Activated CD4-positive, alpha-beta T cell treated with anti-CD3 and anti-CD28 coated beads, Interleukin-2, Interleukin-4, amounts not matched to agents 100 ng/mL and 50 ng/mL, durations not matched to agents 16 hours and 8 hours (primary cell): ENCODE measurements around the gene AP4B1.
A peak's percentile ranks its signal among the peaks of the same experiment; 100 is the strongest.

ENCODE experiments used
- DNase-seq: peaks from one replicate; pipeline ENCODE4 v3.0.0-alpha.2; 2020; ENCODE audit warnings: low spot score

Gene AP4B1

DNA sequence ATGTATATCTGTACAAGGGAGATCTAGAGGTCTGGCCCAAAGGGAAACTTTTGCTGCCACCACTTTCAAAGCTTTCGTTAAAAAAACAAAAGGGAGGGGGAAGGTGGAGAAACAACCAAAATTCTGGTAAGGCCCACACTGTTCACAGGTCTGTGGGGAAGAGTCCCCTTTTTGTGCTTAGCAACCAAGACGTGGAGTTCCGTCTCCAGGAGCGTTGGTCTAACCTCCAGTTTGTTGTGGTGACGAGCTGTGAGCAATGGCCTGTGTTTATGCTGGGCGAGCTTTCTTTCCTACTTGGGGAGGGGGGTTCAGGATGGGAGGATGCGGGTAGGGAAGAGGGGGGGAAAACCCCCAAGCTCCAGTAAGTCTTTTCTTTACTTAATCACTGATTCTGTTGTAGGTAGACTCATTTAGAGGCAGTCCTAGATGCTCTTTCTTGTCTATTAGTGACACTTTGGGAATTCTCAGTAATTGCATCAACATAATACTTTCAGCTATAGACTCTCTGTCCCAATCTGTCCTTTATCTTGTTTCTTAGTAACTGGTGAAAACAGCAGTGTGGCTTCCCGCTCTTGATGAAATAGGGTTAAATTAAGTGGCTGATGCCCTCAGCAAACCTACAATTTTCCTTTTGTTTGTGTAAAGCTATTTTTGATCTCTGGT, 26.0 kb upstream of the AP4B1 start:
- DNase-seq, result peak; percentile 77

GRCh38 chr1:113929750-113930498, 25.3 kb upstream of the AP4B1 start:
- peak; percentile 54 for DNase-seq

DNA sequence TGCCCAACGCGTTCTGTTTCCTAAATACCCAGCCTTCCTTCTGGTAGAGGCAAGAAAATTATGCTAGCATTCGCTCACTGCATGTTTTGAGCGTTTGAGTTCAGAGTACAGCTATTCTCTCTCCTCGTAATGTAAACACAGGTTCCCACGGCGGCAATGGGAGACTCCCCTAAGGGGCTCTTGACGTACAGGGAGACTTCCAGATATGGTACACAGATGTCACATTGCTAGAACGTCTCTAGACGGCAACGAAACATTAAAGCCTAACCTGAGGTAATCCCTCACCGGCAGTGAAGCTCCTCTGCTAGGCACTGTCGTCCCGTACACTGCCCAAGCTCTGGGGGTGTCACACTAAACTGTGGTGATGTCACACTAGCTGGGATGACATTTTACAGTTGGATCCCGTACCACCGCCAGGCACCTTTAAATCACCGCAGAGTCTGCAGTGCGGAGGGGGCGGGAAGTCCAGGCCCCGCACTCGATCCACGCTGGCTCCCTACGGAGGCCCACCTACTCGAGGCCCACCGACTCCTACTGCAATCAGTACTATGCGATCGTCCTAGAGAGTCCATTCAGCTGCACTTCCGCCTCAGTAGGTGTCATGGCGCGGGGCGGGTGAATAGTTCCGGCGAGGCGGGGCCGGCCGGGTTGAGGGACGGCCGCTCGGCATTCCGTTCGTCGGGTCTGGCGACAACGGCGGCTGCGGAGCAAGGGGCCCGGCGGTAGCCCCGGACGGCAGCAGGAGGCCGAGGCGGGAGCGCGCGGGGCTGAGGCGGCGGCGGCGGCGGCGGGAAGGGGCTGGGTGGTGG, 24.5 kb upstream of the AP4B1 start, which contains the start of gene HIPK1:
TSS of gene HIPK1 (plus strand) at position 384 of the 809 bp plus-strand sequence.
- DNase-seq, result peak; percentile 93

DNA sequence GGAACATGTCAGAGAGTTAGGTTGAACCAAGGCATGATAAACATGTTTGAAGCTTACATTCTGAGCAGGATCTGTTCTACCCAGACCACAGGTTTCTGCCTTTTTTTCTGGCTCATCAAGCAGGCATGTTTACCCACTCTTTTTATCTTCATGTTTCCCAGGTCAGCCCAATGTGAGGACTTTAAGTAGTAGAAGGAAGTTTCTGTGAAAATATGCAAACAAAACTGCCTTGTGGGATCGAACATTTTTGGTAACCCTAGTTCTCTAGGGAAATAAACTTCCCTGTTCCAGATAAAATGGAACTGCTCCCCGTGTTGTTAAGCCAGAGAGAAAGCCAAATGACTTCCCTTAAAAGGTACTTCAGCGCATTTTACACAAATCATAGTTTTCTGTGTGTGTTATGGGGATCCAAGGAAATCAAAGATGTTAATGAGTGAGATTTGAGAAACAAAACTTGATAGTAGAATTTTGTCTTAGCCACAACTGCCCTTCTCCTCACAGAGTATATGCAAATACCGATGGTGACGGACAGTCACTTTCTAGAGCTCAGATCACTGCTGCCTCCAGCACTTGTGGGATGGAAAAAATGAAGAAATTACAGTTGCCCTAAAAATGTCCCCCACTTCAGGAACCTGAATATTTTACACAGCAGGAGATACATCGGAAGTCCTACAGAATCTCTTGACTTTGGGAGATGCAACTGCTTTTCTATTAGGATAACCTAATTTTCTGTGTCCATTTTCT, 23.8 kb upstream of the AP4B1 start:
- no peak for DNase-seq

GRCh38 chr1:113924473-113924872, 19.9 kb upstream of the AP4B1 start:
- no peak for DNase-seq

- DNase-seq, result no peak
Observed at GRCh38 chr1:113922957-113923356, 18.4 kb upstream of the AP4B1 start.

- no peak for DNase-seq
Observed at GRCh38 chr1:113918243-113918642, 13.6 kb upstream of the AP4B1 start.

GRCh38 chr1:113917400-113918082, 12.9 kb upstream of the AP4B1 start:
- no peak for DNase-seq

GRCh38 chr1:113916974-113917373, 12.4 kb upstream of the AP4B1 start:
- no peak for DNase-seq

DNA sequence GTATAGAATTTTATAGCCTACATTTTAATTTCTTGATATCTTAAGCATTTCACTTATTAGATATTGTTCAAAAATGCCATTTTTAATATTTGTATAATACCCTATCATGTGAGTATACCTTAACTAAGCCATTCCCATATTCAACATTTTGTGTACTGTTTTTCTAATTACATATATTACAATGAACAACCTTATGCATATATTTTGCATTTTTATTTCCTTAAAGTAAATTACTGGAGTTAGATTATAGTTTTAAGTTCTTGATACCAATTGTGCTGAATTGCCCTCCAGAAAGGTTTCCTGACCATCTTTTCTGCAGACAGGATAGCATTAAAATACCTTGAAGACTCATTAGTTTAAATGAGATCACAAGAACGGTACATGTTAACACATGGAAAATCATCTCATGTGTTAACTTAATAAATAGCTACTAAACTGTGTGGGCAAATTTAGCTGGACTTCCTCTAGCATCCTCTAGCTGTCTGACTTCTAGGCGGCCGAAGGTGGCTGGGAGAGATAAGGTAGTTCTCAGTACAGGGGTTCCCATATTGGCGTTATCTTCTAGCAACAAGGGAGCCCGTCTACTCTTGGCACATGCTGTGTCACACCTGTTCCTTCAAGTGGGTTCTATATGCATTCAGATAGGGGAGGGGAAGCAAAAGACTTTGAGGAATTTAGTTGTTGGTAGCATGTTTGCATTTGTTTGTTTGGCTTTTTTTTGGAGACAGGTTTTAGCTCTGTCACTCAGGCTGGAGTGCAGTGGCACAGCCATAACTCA, 9.5 kb upstream of the AP4B1 start:
- DNase-seq, result no peak

DNA sequence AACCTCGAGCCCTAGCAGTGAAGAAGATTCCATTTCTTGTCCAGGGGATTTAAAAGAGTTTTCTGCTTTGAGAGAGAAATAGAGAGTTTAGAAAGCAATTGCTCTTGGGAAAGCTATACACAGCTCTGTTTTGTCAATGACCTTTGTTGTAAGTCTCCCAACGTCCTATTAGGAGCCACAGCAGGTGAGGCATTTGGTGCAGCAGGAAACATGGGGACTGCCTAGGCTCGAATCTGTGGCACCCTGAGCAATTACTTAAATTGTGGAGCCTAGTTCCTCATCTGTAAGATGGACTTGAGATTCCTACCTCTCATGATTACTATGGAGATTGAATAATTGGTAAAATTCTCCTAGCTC, 8.7 kb upstream of the AP4B1 start:
- DNase-seq, result no peak

DNA sequence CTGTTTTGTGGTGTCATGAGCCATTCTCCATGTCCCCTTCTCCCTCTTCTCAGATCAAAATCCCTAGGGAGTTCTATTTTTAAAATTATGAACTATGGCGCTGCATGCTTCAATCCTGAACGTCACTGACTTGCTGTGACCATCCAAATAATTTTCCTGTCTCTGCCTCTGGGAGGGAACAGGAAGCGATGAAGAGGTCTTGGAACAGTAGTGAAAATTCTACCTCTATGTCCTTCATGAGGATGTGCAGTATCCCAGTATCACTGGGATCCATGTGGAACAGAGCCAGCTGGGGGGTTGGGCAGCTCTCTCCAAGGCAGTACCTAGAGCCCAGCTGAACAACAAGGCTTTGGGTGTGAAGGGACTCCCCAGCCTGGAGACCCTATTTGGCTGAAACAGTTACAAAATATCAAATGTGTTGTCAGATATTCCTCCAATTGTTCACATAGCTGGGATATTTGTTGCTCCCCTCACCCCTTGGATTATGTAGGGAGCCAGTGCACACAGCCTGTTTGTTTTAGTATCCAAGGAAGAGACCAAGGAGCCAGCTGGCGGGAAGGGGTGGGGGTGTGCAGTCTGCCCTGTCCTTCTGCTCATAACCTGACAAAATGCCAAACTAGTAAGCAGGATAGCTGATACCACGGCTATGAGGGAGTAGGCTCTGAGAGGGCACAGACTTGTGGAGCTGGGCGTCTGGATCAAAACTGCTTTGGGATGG, 8.2 kb upstream of the AP4B1 start:
- no peak for DNase-seq

- DNase-seq, result peak; percentile 28
Observed at GRCh38 chr1:113905435-113905861, 849 bp upstream of the AP4B1 start.

GRCh38 chr1:113904293-113904673, 316 bp downstream of the AP4B1 start:
- DNase-seq, result no peak

- DNase-seq, result peak; percentile 21
Observed at GRCh38 chr1:113903501-113904292, 902 bp downstream of the AP4B1 start.

DNA sequence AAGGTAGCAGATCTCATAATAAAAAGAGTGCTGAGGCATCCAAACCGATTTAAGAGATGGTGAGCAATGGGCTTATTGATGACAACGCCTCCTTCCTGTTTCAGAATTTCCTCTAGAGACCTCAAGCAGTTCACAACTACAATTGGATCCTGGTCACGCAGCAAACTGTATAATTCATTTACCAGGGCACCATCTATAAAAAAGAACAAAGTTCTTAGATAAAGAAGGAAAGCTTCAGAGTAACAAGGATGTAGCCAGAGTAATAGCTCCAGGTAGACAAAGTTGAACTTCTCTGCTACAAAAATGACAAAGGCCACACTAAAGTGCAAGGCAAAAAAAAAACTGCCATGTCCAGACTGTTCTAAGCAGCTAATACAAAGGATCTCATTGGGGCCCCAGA, 3.4 kb downstream of the AP4B1 start:
- DNase-seq, result no peak

- DNase-seq, result no peak
Observed at GRCh38 chr1:113899111-113899510, 5.5 kb downstream of the AP4B1 start.

DNA sequence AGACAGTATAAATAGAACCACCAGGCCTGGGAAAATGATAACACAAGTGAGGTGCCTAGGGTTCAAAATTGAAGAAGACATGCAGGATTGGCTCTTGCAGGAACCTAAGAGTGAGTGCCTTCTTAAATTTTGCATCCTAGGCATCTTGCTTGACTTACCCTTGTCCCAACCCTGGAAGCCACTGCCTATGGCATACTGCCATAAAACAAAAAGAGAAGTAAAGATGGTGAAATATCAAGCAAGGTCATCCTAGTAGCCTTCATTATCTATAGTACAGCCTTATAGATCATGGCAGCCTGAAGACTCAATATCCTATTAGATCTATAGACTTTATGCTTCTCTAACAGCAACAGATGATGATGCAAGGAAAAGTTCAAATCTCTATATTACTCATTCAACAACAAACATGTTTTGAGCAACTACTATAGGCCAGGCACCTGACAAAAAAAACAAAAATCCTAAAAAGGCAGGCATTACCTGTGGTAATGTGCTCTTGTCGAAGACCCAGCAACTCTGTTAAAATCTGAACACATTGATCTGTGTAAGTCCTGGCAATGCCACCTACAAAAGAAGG, 6.3 kb downstream of the AP4B1 start:
- no peak for DNase-seq

- DNase-seq, result no peak
Observed at GRCh38 chr1:113895961-113896360, 8.6 kb downstream of the AP4B1 start.
